Testis (tissue), 3 donors: ENCODE results near the gene MPRIP. TPM values are rescaled to one million over a fixed set of nuclear protein-coding genes. Genes with fewer than 3 reads are reported as not detected.

Experiments
- DNase-seq: peaks from one replicate; pipeline ENCODE4 v3.0.0-alpha.2; 2019
- H3K27ac ChIP-seq, 2 donors: fragments of 200-600 bp; sonication (generic); one replicate each; pipeline ENCODE4 v1.5.1; 2019
- H3K27me3 ChIP-seq: fragments of 200-600 bp; sonication (generic); one replicate; pipeline ENCODE4 v1.5.1; 2019
- H3K36me3 ChIP-seq: fragments of 200-600 bp; sonication (generic); one replicate; pipeline ENCODE4 v1.5.1; 2017; ENCODE audit warnings: low read depth; ENCODE audit errors: missing control alignments
- H3K4me1 ChIP-seq: fragments of 200-600 bp; sonication (generic); one replicate; pipeline ENCODE4 v1.5.1; 2019
- H3K4me3 ChIP-seq, 2 donors: fragments of 200-600 bp; sonication (generic); one replicate each; pipeline ENCODE4 v1.5.1; 2017 to 2019
- H3K9me3 ChIP-seq: fragments of 200-600 bp; sonication (generic); one replicate; pipeline ENCODE4 v1.5.1; 2017
- POLR2A ChIP-seq: fragments of 450-650 bp; IDR thresholded peaks from one replicate; pipeline ENCODE4 v1.6.1; 2017; ENCODE audit warnings: antibody characterized with exemption, mild to moderate bottlenecking, moderate library complexity
- WGBS, 2 donors: methylation state at CpG; one replicate each; pipeline ENCODE4 v1.1.5; 2018; 5-methylcytosine and 5-hydroxymethylcytosine counted together
- intact Hi-C: fragments of 100-400 bp; cut with DNase I; formaldehyde crosslinking; loops from one replicate; pipeline ENCODE4 v1.15.1; 2023; ENCODE audit warnings: low total_unique reads
- polyA plus RNA-seq: library from polyadenylated mRNA; stranded (reverse); fragments of 350-450 nt; fragmentation: Illumina TruSeq; extraction: RNeasy Lipid Tissue Mini Kit (QIAGEN cat#74804); gene quantifications from one replicate; pipeline ENCODE4 v1.2.3, GENCODE V29; 2014; ENCODE audit warnings: low read depth, low replicate concordance; ENCODE audit not compliant: insufficient read depth
- total RNA-seq, 2 donors: library from RNA; depleted of rRNA; stranded (reverse); fragments of >200 nt; gene quantifications; one replicate each; pipeline ENCODE4 v1.2.3, GENCODE V29; 2016
- TF ChIP-seq, protein P1 (sequence below), 3 experiments: fragments of 450-650 bp in 2 of 3; fragments of 200-600 bp in 1 of 3; sonication (generic) in 1 of 3; IDR thresholded peaks; one replicate each; pipeline ENCODE4 v1.5.1; 2016 to 2019; ENCODE audit warnings: antibody characterized with exemption in 3 of 3, mild to moderate bottlenecking in 2 of 3, moderate library complexity in 1 of 3

The MPRIP gene
- total and polyA plus RNA-seq, 3 donors from 2014 or later, result 191 to 337 (median 304) TPM

DNA sequence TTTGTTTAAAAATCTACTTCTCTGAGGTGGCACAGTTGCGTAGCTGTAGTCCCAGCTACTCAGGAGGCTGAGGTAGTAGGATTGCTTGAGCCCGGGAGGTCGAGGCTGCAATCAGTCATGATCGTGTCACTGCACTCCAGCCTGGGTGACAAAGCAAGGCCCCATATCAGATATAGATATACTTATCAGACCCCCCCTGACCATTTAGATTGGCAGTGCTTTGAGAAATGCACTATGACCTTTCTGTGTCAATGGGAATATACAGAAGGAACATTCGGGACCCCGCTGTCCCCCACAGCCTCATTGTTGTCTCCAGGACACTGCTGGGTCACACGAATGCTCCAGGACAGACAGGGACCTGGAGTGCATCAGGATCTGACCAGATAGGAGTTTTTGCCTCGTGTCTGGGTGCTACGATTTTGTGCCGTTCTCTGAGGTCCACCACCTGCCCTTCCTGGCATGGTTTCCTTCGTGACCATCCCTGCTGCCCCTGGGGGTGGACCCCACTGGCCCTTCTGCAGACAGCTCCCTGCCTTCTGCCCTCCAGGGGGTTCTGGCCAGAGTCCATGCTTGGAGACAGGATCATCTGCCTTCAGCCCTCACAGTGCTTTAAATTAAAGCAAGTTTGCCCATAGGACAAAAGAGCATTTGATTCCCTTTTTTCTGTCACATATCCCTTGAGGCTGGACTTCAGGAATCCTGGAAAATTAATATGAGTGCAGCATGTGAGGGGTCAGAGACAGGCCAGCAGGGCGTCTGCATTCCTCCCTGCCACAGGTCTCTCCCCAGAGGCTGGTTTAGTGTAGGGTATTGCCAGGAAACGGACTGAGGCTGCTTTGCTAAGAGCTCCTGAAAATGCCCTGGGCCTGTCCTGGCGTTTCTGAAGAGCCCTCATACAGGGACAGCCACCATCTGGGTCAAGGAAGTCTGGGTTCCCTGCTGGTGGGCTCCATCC is 144.6 kb downstream of the MPRIP start:
- H3K9me3 ChIP-seq, result no peaks in the 10 kb centered on the region
- TF ChIP-seq POLR2A, result no peak
- TF ChIP-seq, protein P1, sequence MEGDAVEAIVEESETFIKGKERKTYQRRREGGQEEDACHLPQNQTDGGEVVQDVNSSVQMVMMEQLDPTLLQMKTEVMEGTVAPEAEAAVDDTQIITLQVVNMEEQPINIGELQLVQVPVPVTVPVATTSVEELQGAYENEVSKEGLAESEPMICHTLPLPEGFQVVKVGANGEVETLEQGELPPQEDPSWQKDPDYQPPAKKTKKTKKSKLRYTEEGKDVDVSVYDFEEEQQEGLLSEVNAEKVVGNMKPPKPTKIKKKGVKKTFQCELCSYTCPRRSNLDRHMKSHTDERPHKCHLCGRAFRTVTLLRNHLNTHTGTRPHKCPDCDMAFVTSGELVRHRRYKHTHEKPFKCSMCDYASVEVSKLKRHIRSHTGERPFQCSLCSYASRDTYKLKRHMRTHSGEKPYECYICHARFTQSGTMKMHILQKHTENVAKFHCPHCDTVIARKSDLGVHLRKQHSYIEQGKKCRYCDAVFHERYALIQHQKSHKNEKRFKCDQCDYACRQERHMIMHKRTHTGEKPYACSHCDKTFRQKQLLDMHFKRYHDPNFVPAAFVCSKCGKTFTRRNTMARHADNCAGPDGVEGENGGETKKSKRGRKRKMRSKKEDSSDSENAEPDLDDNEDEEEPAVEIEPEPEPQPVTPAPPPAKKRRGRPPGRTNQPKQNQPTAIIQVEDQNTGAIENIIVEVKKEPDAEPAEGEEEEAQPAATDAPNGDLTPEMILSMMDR (IDR thresholded peaks at IDR 0.05), result no peak
- no peaks in the 10 kb centered on the region for H3K27me3 ChIP-seq
- 68 to 77% methylated on average over 14 of the region's 14 CpGs for WGBS, 2 donors
- intact Hi-C loops, result no loop called here
- H3K4me1 ChIP-seq, result peaks cover 36% of the 10 kb centered on the region
- H3K27ac ChIP-seq, result no peak overlapping the region
- H3K36me3 ChIP-seq, result no peaks in the 10 kb centered on the region
- no peak for DNase-seq
- no peak overlapping the region for H3K4me3 ChIP-seq

GRCh38 chr17:17188586-17188985 is 146.3 kb downstream of the MPRIP start:
- TF ChIP-seq POLR2A, result no peak
- TF ChIP-seq, protein P1 (IDR thresholded peaks at IDR 0.05), result no peak
- Histone ChIP-seq H3K27ac (peak overlapping the region in 1 of 2 donors; percentile 5), H3K4me1 (peaks cover 36% of the 10 kb centered on the region), H3K9me3 (no peaks in the 10 kb centered on the region), H3K36me3 (no peaks in the 10 kb centered on the region), H3K27me3 (no peaks in the 10 kb centered on the region), H3K4me3 (no peak overlapping the region)
- intact Hi-C loops, result no loop called here
- DNase-seq, result no peak
- WGBS, 2 donors, result 67 to 80% methylated on average over 4 of the region's 4 CpGs

- no peaks in the 10 kb centered on the region for H3K27me3 ChIP-seq
- H3K36me3 ChIP-seq, result no peaks in the 10 kb centered on the region
- H3K4me3 ChIP-seq, result no peak overlapping the region
- no peak for TF ChIP-seq POLR2A
- TF ChIP-seq, protein P1 (IDR thresholded peaks at IDR 0.05), result no peak
- no peaks in the 10 kb centered on the region for H3K9me3 ChIP-seq
- intact Hi-C loops, result no loop called here
- H3K4me1 ChIP-seq, result peaks cover 36% of the 10 kb centered on the region
- 46 to 49% methylated on average over 3 to 4 of the region's 4 CpGs for WGBS, 2 donors
- DNase-seq, result no peak
- no peak overlapping the region for H3K27ac ChIP-seq
These were observed 147.3 kb downstream of the MPRIP start for GRCh38 chr17:17189559-17189958.

GRCh38 chr17:17190188-17190587 is 147.9 kb downstream of the MPRIP start:
- DNase-seq, result no peak
- Histone ChIP-seq H3K36me3 (no peaks in the 10 kb centered on the region), H3K4me1 (peaks cover 36% of the 10 kb centered on the region), H3K27me3 (no peaks in the 10 kb centered on the region), H3K4me3 (no peak overlapping the region), H3K9me3 (no peaks in the 10 kb centered on the region), H3K27ac (peak overlapping the region in 1 of 2 donors; percentile 19)
- intact Hi-C loops, result no loop called here
- TF ChIP-seq, protein P1 (IDR thresholded peaks at IDR 0.05), result no peak
- TF ChIP-seq POLR2A, result no peak
- WGBS, 2 donors, result 36 to 45% methylated on average over 7 of the region's 7 CpGs
